ENCODE measurements around the gene GHR.

Gene GHR

DNA sequence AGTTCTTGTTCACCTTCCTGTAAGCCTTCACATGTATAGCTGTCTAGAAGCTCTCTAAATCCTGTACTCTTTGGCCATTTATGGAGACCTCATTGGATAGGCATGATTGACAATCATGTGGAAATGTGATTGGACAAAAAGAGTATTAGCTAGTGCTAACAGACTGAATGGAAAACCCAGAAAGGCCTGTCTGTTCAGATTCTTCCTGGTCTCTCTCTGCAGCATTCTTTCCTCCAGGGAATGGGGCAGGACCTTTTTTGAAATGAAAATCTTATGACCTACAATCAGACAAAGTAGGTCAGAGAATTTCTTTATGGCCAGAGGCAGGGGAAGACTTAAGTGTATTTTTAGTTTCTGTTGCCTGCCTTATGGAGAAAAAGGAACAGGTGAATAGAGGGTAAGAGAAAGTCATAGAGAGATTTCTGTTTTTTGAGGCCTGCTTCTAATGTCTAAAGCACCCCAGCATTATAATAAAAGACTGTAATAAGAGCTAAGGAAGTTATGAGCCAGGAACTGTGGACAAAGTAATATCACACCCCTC lies 181.0 kb downstream of the GHR start:
- no peak for DNase-seq (ENCODE audit: low read depth)

DNA sequence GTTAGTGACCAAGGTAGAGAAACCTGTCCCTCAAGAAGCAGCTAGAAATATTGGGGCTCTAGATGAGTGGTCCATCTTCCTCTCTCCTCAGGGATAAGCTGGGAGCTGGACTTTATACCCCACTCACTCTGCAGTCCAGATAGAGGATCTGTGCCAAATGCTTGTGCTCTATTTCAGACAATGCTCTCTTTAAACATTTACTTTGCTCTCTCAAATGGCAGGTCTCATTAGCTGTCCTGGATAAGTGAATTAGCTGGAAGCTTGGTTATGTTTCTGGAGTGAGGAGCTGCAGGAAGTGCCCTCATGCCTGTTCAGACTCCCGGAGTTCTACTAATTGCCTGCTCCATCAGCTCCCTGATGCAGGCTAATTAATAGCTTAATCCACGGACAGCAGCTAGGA lies 182.3 kb downstream of the GHR start:
- no peak for DNase-seq (ENCODE audit: low read depth)

DNA sequence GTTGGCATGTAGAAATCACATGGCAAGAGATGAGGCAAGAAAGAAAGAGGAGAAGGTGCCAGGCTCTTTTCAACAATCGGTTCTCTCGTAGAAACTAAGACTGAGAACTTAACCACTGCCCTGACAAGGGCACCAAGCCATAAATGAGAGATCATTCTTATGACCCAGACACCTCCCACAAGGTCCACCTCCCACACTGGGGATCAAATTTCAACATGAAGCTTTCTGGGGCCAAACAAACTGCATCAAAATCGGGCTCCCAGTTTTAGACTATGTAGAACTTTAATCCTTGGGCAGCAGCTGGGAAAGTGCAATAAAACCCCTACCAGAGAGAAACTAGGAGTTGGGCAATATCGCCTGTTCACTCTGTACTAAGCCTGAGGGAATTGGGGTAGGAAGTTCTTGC lies 183.2 kb downstream of the GHR start:
- no peak for DNase-seq (ENCODE audit: low read depth)

- DNase-seq (ENCODE audit: low read depth), result no peak
These were observed 188.2 kb downstream of the GHR start for GRCh38 chr5:42611437-42611836.

GRCh38 chr5:42612750-42613366 lies 189.6 kb downstream of the GHR start:
- no peak for DNase-seq (ENCODE audit: low read depth)

DNA sequence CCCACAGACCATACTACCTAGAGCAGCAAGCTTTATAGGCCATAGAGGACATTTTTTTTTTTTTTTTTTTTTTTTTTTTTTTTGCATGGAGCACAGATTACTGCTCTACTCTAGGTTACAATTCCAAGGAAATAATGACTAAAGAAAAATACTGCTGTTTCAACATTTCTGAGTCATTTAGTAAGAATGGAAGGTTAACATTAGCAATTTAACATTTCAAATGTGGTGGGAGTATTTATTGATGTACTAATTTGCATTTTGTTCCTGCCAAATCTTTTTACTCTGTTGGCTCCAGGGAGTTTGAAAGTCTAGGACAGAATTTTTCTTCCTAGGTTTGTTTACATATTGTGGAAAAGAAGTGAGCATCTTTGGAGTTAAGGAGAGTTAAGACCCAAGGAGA lies 191.3 kb downstream of the GHR start:
- no peak for DNase-seq (ENCODE audit: low read depth)

DNA sequence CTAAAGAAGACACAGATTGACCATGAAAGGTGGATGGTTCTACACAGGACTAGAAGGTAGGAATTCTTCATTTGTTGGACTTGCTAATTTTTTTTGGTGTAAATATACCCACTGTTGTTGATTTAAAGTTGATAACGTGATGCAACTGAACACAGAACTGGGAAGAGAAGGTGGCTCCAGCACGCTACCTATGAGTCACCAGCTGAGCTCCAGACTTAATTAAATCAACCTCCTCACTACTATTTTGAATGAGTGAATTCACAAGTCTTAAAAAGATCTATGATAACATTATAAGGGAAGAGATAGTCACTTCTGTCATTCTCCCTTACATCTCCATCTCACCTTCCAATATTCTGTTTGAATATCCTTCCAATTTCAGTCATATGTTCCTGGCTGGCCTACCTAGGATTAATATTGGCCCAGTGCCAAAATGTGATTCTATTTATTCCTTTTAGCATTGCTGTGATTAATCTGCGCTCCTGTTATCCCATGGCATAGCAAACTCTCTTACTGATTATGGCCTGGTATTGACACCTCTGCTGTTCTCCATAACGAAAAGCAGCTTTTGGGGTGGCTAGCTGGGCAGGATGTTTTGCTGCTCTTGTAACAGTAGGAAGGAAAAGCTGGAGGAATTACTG lies 197.5 kb downstream of the GHR start:
- DNase-seq (ENCODE audit: low read depth), result no peak

DNA sequence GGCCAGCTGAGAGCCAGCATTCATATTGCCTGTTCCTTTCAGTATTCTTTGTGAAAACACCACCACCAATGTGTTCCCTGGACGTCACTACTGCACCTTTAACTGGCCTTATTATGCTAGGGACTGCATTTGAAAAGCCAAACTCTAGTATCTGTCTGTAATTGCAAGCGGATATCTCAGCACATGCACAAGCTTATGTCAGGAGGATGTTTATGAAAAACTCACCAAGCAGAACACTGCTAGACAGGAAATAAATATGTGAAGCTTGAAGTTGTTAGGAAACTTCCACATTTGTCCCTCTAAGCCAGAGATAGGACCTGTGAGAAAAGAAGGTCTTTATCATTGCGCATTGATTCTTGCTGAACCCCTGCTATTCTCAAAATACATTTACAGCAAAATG lies 198.0 kb downstream of the GHR start:
- no peak for DNase-seq (ENCODE audit: low read depth)

- DNase-seq (ENCODE audit: low read depth), result no peak
These were observed 198.4 kb downstream of the GHR start for GRCh38 chr5:42621662-42622061.

GRCh38 chr5:42624912-42625311 lies 201.7 kb downstream of the GHR start:
- DNase-seq (ENCODE audit: low read depth), result no peak

DNA sequence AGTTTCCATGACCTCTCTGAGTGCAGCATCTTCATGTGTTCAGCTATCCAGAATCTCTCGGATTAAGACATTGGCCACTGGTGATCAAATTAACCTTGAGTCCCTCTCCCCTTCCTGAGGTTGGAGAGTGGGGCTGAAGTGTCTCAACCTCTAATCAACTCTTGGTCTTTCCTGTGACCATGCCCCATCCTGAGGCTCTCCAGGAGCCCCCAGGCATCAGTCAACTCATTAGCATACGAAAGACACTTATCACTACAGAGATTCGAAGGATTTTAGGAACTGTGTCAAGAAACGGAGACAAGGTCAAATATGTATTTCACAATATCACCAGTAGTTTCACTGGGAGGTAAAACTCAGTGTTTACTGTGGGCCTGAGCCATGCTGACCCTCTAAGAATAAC lies 203.2 kb downstream of the GHR start:
- no peak for DNase-seq (ENCODE audit: low read depth)

- no peak for DNase-seq (ENCODE audit: low read depth)
These were observed 205.6 kb downstream of the GHR start for GRCh38 chr5:42628821-42629220.

GRCh38 chr5:42629284-42629683 lies 206.0 kb downstream of the GHR start:
- no peak for DNase-seq (ENCODE audit: low read depth)

GRCh38 chr5:42631241-42631640 lies 208.0 kb downstream of the GHR start:
- DNase-seq (ENCODE audit: low read depth), result no peak

GRCh38 chr5:42632354-42632900 lies 209.2 kb downstream of the GHR start:
- no peak for DNase-seq (ENCODE audit: low read depth)

GRCh38 chr5:42634575-42634974 lies 211.3 kb downstream of the GHR start:
- no peak for DNase-seq (ENCODE audit: low read depth)

- no peak for DNase-seq (ENCODE audit: low read depth)
These were observed 213.2 kb downstream of the GHR start for GRCh38 chr5:42636425-42636824.

- DNase-seq (ENCODE audit: low read depth), result no peak
These were observed 213.7 kb downstream of the GHR start for GRCh38 chr5:42636946-42637345.

DNA sequence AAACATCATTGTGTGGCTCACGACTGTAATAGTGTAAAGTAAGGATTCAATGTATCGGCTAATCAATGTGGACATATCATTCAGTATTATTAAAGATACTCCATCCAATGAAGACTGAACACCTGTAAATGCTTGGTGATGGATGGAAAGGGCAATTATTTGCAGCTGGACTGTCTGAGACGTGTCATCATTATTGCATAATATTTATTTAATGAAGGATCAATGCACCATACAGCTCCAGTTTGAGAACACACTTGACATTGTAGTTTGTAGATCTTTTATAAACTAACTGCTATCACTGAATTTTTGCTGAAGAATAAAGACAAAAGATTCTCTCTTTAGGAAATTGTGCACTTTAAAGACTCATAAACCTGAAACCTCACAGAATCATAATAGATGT lies 215.7 kb downstream of the GHR start:
- DNase-seq (ENCODE audit: low read depth), result no peak

- DNase-seq (ENCODE audit: low read depth), result no peak
These were observed 217.6 kb downstream of the GHR start for GRCh38 chr5:42640835-42641234.

- DNase-seq (ENCODE audit: low read depth), result no peak
These were observed 218.2 kb downstream of the GHR start for GRCh38 chr5:42641336-42642005.

GRCh38 chr5:42642006-42642405 lies 218.8 kb downstream of the GHR start:
- DNase-seq (ENCODE audit: low read depth), result no peak

DNA sequence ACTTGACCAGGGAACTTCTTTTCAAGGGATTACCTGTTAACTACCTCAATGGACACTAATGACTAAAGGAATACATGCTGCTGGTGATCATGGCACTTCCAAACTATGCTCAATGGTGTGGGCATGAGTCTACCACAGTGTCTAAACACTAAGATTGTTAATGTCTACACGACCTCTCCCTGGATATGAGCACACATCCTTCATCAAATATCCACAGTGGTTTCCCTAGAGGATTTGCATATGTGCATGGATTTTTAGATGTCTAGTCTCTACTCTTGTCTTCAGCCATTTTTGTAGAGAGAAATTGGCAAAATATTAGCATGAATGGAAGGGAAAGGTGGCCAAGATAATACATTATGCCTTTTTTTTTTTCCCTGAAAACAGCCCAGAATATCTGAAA lies 220.1 kb downstream of the GHR start:
- DNase-seq (ENCODE audit: low read depth), result no peak

Measured in HS-27A (cell line).